Ishikawa (cell line): ENCODE data around the gene TSPAN7.

Source experiments
- REST ChIP-seq: IDR thresholded peaks from 2 replicates; pipeline ENCODE4 v1.6.1; 2012; ENCODE audit warnings: low read depth, mild to moderate bottlenecking
- TAF1 ChIP-seq: IDR thresholded peaks from 2 replicates; pipeline ENCODE4 v1.6.1; 2012; ENCODE audit warnings: low read depth, mild to moderate bottlenecking
- USF1 ChIP-seq: IDR thresholded peaks from 2 replicates; pipeline ENCODE4 v1.6.1; 2012
- YY1 ChIP-seq: IDR thresholded peaks from 2 replicates; pipeline ENCODE4 v1.6.1; 2012; ENCODE audit warnings: low read depth

DNA sequence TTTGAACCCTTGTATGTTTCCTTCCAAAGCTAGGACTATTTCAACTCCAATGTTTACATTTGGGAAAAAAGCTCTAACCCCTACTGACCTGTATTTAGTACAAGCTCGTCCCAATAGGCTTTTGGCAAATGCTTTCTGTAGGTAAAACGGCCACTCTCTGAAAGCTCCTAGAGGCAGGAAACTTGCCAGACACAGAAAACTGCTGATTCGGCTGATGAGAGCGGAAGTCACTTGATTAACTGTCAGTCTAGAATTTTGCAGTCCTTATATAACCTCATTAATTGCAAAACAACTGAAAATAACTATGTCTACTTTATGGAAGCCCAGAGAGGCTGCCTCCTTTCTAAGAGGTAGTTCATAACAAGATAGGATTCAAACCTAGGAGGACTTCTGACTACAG lies 108.1 kb downstream of the TSPAN7 start:
- no peak for TF ChIP-seq USF1
- no peak for TF ChIP-seq YY1
- no peak for TF ChIP-seq TAF1
- no peak for TF ChIP-seq REST
